ENCODE measurements around the gene TRRAP. TPM values are rescaled to one million over a fixed set of nuclear protein-coding genes. Genes with fewer than 3 reads are reported as not detected.
"Not testable (repeated sequence)": the region's sequence is repeated elsewhere in the genome, so short reads cannot be mapped to it uniquely, and the experiment has no call there.

TRRAP gene
- total RNA-seq, 1 experiment from 2014 or later = 55.4 TPM

DNA sequence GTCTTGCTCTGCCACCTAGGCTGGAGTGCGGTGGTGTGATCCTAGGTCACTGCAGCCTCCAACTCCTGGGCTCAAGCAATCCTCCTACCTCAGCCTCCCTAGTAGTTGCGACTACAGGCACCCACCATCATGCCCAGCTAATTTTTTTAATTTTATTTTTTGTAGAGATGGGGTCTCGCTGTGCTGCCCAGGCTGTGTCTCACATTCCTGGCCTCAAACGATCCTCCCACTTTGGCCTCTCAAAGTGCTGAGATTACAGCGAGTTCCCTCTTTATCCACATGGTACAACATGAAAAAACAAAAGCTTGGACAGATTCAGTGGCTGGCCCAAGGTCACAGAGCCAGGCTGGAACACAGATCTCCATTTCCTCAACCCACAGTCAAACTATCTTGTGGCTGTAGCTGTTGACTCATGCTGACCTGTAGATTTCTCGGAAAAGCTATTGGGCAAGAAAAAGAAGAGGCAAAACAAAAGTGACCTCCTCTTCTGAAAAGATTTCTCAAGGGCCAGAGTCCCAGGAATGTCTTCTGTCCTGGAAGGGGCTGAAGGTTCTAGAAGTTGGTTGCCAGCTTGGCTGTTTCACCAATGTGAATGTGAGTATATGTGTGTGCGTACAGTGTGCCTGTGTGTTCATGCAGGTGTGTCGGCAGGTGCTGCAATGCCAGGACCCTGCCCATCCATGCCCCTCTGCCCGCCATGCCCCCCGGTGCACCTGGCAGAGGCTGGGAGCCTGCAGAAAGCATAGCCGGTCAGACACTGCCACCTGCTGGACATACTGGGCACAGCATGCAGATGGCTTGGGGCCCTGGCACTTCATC is 36.9 kb upstream of the TRRAP start:
- peak; percentile 57 to 76 for DNase-seq

DNA sequence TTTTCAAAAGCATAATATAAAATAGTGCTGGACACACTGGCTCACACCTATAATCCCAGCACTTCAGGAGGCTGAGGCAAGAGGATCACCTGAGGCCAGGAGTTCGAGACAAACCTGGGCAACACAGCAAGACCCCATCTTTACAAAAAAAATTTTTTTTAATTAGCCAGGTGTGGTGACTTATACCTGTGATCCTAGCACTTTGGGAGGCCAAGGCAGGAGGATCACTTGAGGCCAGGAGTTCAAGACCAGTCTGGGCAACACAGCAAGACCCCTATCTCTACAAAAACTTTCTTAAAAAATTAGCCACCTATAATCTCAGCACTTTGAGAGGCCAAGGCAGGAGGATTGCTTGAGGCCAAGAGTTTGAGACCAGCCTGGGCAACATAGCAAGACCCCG is 35.8 kb upstream of the TRRAP start:
- BruUV-seq (replicated peaks); H3K27ac Mint-ChIP-seq (ENCODE audit: unreplicated experiment); H3K36me3 Mint-ChIP-seq (ENCODE audit: insufficient read depth, unreplicated experiment); H3K36me3 ChIP-seq (ENCODE audit: control insufficient read depth, insufficient read depth, low read length); H3K4me3 ChIP-seq (ENCODE audit: low read depth, low read length); H3K4me1 Mint-ChIP-seq (ENCODE audit: low read depth, unreplicated experiment); H3K27me3 Mint-ChIP-seq (ENCODE audit: insufficient read depth, unreplicated experiment); H3K9me3 ChIP-seq; H3K9me3 Mint-ChIP-seq (ENCODE audit: unreplicated experiment); POLR2A ChIA-PET; H3K27me3 ChIP-seq (replicated peaks; ENCODE audit: control insufficient read depth, insufficient read depth, low read length); H3K4me1 ChIP-seq; DNase-seq; H3K4me3 Mint-ChIP-seq (ENCODE audit: unreplicated experiment): not testable (repeated sequence)
- intact Hi-C loops (cut with micrococcal nuclease; ENCODE audit: unreplicated experiment) = loop anchor here (10.0 kb wide), 1 partner anchor 548 kb away; no protein-coding TSS in a partner anchor
- CTCF ChIA-PET = interaction anchor here (0.9 to 1.7 kb wide), 2 partner anchors 97 to 295 kb away, joined by 3 to 7 read pairs; no protein-coding TSS in a partner anchor

More for the DNA sequence above, 36.9 kb upstream of the TRRAP start:
- BruUV-seq (replicated peaks) = no TSS peak
- no peaks in the 10 kb centered on the region for H3K36me3 ChIP-seq (ENCODE audit: control insufficient read depth, insufficient read depth, low read length)
- ChIA-PET POLR2A (no interaction called here), CTCF (interaction anchor here (0.5 to 1.7 kb wide), 7 partner anchors 19 to 420 kb away, joined by 3 to 7 read pairs (median 3); no protein-coding TSS in a partner anchor)
- H3K9me3 ChIP-seq = no peaks in the 10 kb centered on the region
- TF ChIP-seq, protein P1, sequence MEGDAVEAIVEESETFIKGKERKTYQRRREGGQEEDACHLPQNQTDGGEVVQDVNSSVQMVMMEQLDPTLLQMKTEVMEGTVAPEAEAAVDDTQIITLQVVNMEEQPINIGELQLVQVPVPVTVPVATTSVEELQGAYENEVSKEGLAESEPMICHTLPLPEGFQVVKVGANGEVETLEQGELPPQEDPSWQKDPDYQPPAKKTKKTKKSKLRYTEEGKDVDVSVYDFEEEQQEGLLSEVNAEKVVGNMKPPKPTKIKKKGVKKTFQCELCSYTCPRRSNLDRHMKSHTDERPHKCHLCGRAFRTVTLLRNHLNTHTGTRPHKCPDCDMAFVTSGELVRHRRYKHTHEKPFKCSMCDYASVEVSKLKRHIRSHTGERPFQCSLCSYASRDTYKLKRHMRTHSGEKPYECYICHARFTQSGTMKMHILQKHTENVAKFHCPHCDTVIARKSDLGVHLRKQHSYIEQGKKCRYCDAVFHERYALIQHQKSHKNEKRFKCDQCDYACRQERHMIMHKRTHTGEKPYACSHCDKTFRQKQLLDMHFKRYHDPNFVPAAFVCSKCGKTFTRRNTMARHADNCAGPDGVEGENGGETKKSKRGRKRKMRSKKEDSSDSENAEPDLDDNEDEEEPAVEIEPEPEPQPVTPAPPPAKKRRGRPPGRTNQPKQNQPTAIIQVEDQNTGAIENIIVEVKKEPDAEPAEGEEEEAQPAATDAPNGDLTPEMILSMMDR (IDR thresholded peaks at IDR 0.05; ENCODE audit: insufficient read depth in 1 of 2, low read depth in 1 of 2, low read length in 1 of 2, severe bottlenecking in 1 of 2, unreplicated experiment in 1 of 2) = peak; percentile 94 to 98
- H3K27ac Mint-ChIP-seq (ENCODE audit: unreplicated experiment) = no peak overlapping the region
- no peaks in the 10 kb centered on the region for H3K4me1 Mint-ChIP-seq (ENCODE audit: low read depth, unreplicated experiment)
- no peak overlapping the region for H3K4me3 ChIP-seq (ENCODE audit: low read depth, low read length)
- no peaks in the 10 kb centered on the region for H3K9me3 Mint-ChIP-seq (ENCODE audit: unreplicated experiment)
- peaks cover 2% of the 10 kb centered on the region for H3K27me3 Mint-ChIP-seq (ENCODE audit: insufficient read depth, unreplicated experiment)
- no peaks in the 10 kb centered on the region for H3K27me3 ChIP-seq (replicated peaks; ENCODE audit: control insufficient read depth, insufficient read depth, low read length)
- H3K36me3 Mint-ChIP-seq (ENCODE audit: insufficient read depth, unreplicated experiment) = no peaks in the 10 kb centered on the region
- intact Hi-C loops (cut with micrococcal nuclease; ENCODE audit: unreplicated experiment) = loop anchor here (1.0 to 10.0 kb wide), 3 partner anchors 86 to 547 kb away; no protein-coding TSS in a partner anchor
- H3K4me1 ChIP-seq = no peaks in the 10 kb centered on the region
- H3K4me3 Mint-ChIP-seq (ENCODE audit: unreplicated experiment) = no peak overlapping the region

DNA sequence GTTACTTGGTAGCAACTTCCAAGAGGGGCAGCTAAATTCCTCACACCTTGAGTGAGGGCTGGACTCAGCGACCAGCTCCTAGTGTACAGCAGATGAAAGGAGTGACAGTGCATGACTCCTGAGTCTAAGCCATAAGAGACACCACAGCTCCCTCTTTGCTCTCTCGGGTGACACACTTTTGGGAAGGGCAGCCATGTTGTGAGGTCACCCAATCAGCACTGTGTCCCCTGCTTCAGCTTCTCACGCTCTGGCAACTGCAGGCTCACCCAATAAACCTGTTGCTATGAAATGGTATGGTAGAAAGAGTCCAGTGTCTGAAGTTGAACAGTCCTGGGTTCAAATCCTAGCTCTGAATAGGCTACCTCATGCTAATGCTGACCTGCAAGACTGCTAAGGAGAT is 29.4 kb upstream of the TRRAP start:
- BruUV-seq (replicated peaks) = no TSS peak
- H3K27ac Mint-ChIP-seq (ENCODE audit: unreplicated experiment) = no peak overlapping the region
- H3K36me3 Mint-ChIP-seq (ENCODE audit: insufficient read depth, unreplicated experiment) = no peaks in the 10 kb centered on the region
- Histone ChIP-seq H3K27me3 (replicated peaks; ENCODE audit: control insufficient read depth, insufficient read depth, low read length) (no peaks in the 10 kb centered on the region), H3K9me3 (no peaks in the 10 kb centered on the region), H3K36me3 (ENCODE audit: control insufficient read depth, insufficient read depth, low read length) (no peaks in the 10 kb centered on the region), H3K4me3 (ENCODE audit: low read depth, low read length) (no peak overlapping the region), H3K4me1 (no peaks in the 10 kb centered on the region)
- H3K9me3 Mint-ChIP-seq (ENCODE audit: unreplicated experiment) = no peaks in the 10 kb centered on the region
- peaks cover 7% of the 10 kb centered on the region for H3K4me1 Mint-ChIP-seq (ENCODE audit: low read depth, unreplicated experiment)
- TF ChIP-seq, protein P1 (IDR thresholded peaks at IDR 0.05; ENCODE audit: insufficient read depth in 1 of 2, low read depth in 1 of 2, low read length in 1 of 2, severe bottlenecking in 1 of 2, unreplicated experiment in 1 of 2) = no peak
- intact Hi-C loops (cut with micrococcal nuclease; ENCODE audit: unreplicated experiment) = loop anchor here (10.0 kb wide), 1 partner anchor 554 kb away; no protein-coding TSS in a partner anchor
- POLR2A ChIA-PET = no interaction called here
- CTCF ChIA-PET = no interaction called here
- DNase-seq = no peak
- H3K27me3 Mint-ChIP-seq (ENCODE audit: insufficient read depth, unreplicated experiment) = peaks cover 2% of the 10 kb centered on the region
- no peak overlapping the region for H3K4me3 Mint-ChIP-seq (ENCODE audit: unreplicated experiment)
